ENCODE measurements around the gene HOXD12. TPM values are rescaled to one million over a fixed set of nuclear protein-coding genes. Genes with fewer than 3 reads are reported as not detected.

Gene HOXD12
- total RNA-seq, 2 donors from 2014 or later, result 0.36 TPM; not detected in 1

DNA sequence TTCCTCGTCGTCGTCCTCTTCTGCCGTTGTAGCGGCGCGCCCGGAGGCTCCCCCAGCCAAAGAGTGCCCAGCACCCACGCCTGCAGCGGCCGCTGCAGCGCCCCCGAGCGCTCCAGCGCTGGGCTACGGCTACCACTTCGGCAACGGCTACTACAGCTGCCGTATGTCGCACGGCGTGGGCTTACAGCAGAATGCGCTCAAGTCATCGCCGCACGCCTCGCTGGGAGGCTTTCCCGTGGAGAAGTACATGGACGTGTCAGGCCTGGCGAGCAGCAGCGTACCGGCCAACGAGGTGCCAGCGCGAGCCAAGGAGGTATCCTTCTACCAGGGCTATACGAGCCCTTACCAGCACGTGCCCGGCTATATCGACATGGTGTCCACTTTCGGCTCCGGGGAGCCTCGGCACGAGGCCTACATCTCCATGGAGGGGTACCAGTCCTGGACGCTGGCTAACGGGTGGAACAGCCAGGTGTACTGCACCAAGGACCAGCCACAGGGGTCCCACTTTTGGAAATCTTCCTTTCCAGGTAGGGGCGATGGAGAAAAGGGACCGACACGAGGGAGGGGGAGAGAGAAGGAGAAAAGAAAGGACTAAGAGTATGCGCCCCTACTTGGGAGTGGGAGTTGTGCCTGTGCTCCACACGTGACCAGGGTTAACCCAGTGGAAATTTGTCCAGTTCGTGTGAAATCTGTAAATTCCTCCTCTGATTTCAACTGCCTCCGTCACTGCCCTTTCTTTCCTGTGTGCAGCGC lies 6.3 kb upstream of the HOXD12 start:
- Histone ChIP-seq H3K27me3 (replicated peaks; ENCODE audit: insufficient read depth) (peaks cover 15% of the 10 kb centered on the region), H3K9me3 (no peaks in the 10 kb centered on the region), H3K4me3 (peak overlapping the region; percentile 42 to 43), H3K27ac (peak overlapping the region; percentile 72 to 80), H3K36me3 (no peaks in the 10 kb centered on the region), H3K4me1 (replicated peaks) (no peaks in the 10 kb centered on the region)
- WGBS, result 3% methylated on average over 31 of the region's 53 CpGs
- no peak for DNase-seq (ENCODE audit: low spot score)
- intact Hi-C loops (cut with DNase I), result loop anchor here (5.0 kb wide), 1 partner anchor 926 kb away; the partner anchor contains the start of gene ATF2
- peak in 2 of 4 experiments; percentile 3 to 15 for TF ChIP-seq CTCF (IDR thresholded peaks at IDR 0.05)
- TF ChIP-seq POLR2AphosphoS5 (IDR thresholded peaks at IDR 0.05), result no peak

- H3K9me3 ChIP-seq, result no peaks in the 10 kb centered on the region
- H3K36me3 ChIP-seq, result no peaks in the 10 kb centered on the region
- H3K27me3 ChIP-seq (replicated peaks; ENCODE audit: insufficient read depth), result peaks cover 18% of the 10 kb centered on the region
- intact Hi-C loops (cut with DNase I), result loop anchor here (5.0 kb wide), 1 partner anchor 927 kb away; the partner anchor contains the start of gene ATF2
- no peak for TF ChIP-seq POLR2A (IDR thresholded peaks at IDR 0.05)
- TF ChIP-seq CTCF (IDR thresholded peaks at IDR 0.05), result no peak
- TF ChIP-seq POLR2AphosphoS5 (IDR thresholded peaks at IDR 0.05), result no peak
- DNase-seq (ENCODE audit: low spot score), result no peak
- H3K27ac ChIP-seq, result peak overlapping the region; percentile 72 to 80
- no peaks in the 10 kb centered on the region for H3K4me1 ChIP-seq (replicated peaks)
- peak overlapping the region; percentile 42 to 43 for H3K4me3 ChIP-seq
- 17% methylated on average over 8 of the region's 8 CpGs for WGBS
These were observed 5.7 kb upstream of the HOXD12 start for GRCh38 chr2:176093898-176094249.

DNA sequence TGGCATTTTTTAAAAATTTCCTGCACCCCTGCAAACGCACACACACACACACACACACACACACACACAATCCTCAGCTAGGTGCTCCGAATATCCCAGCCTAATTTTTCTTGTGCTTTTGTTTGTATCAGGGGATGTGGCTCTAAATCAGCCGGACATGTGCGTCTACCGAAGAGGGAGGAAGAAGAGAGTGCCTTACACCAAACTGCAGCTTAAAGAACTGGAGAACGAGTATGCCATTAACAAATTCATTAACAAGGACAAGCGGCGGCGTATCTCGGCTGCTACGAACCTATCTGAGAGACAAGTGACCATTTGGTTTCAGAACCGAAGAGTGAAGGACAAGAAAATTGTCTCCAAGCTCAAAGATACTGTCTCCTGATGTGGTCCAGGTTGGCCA lies 5.2 kb upstream of the HOXD12 start:
- Histone ChIP-seq H3K4me1 (replicated peaks) (no peaks in the 10 kb centered on the region), H3K36me3 (no peaks in the 10 kb centered on the region), H3K9me3 (no peaks in the 10 kb centered on the region), H3K27ac (peak overlapping the region; percentile 85 to 86), H3K4me3 (peak overlapping the region; percentile 42 to 43), H3K27me3 (replicated peaks; ENCODE audit: insufficient read depth) (peaks cover 18% of the 10 kb centered on the region)
- TF ChIP-seq POLR2A (IDR thresholded peaks at IDR 0.05), result no peak
- TF ChIP-seq CTCF (IDR thresholded peaks at IDR 0.05), result no peak
- TF ChIP-seq POLR2AphosphoS5 (IDR thresholded peaks at IDR 0.05), result no peak
- DNase-seq (ENCODE audit: low spot score), result no peak
- intact Hi-C loops (cut with DNase I), result loop anchor here (5.0 kb wide), 1 partner anchor 927 kb away; the partner anchor contains the start of gene ATF2
- WGBS, result 14% methylated on average over 12 of the region's 12 CpGs

- Histone ChIP-seq H3K27me3 (replicated peaks; ENCODE audit: insufficient read depth) (peaks cover 23% of the 10 kb centered on the region), H3K4me1 (replicated peaks) (no peaks in the 10 kb centered on the region), H3K27ac (peak overlapping the region; percentile 85 to 86), H3K9me3 (no peaks in the 10 kb centered on the region), H3K36me3 (no peaks in the 10 kb centered on the region), H3K4me3 (no peak overlapping the region)
- DNase-seq (ENCODE audit: low spot score), result no peak
- TF ChIP-seq POLR2A (IDR thresholded peaks at IDR 0.05) (no peak), CTCF (IDR thresholded peaks at IDR 0.05) (no peak), POLR2AphosphoS5 (IDR thresholded peaks at IDR 0.05) (no peak)
- WGBS, result 37% methylated on average over 5 of the region's 5 CpGs
- intact Hi-C loops (cut with DNase I), result no loop called here
These were observed 4.2 kb upstream of the HOXD12 start for GRCh38 chr2:176095421-176095820.

All from prostate gland (tissue), 2 donors.